K562 treated with DMSO at 1 percent for 12 hours (cell line): Measurements from ENCODE around the gene IL33. TPM values are rescaled to one million over a fixed set of nuclear protein-coding genes. Genes with fewer than 3 reads are reported as not detected.

Experiments used
- total RNA-seq: library from RNA; unstranded; fragments of 300-600 nt; gene quantifications from 2 replicates; pipeline ENCODE4 v1.2.3, GENCODE V29; 2022; ENCODE audit not compliant: insufficient read depth

Gene IL33
- total RNA-seq, result not detected in 2 replicates

GRCh38 chr9:6215562-6215961 is at the start of gene IL33:
IL33 (plus strand) TSS chr9:6215807; CDS start chr9:6241695, 25,888 bp downstream.

Other genes with a start within 250 kb of the IL33 start
- 2.7 and 11.1 TPM in 2 replicates for gene RANBP6, start 200.2 kb upstream of the IL33 start, total RNA-seq
- gene TPD52L3, start 112.6 kb downstream of the IL33 start, total RNA-seq, result not detected in 2 replicates
- 5.4 and 13.1 TPM in 2 replicates for gene UHRF2, start 197.4 kb downstream of the IL33 start, total RNA-seq